Trophoblast cell (in vitro differentiated cells and primary cell): ENCODE results near the gene GPR152.

Source experiments
- DNase-seq, 2 donors: peaks; one replicate each; pipeline ENCODE4 v3.0.0-alpha.2; 2016
- H2AFZ ChIP-seq: 2 replicates; pipeline ENCODE4 v1.6.1; 2013; ENCODE audit warnings: low read length, moderate library complexity, mild to moderate bottlenecking; ENCODE audit not compliant: insufficient read depth, poor library complexity
- H2AK5ac ChIP-seq: 2 replicates; pipeline ENCODE4 v1.6.1; 2013; ENCODE audit warnings: mild to moderate bottlenecking, low read length
- H2BK120ac ChIP-seq: 2 replicates; pipeline ENCODE4 v1.6.1; 2013; ENCODE audit warnings: low read length, mild to moderate bottlenecking, moderate library complexity; ENCODE audit not compliant: insufficient read depth, poor library complexity
- H2BK12ac ChIP-seq: 2 replicates; pipeline ENCODE4 v1.6.1; 2013; ENCODE audit warnings: mild to moderate bottlenecking, low read length, moderate library complexity
- H2BK5ac ChIP-seq: 2 replicates; pipeline ENCODE4 v1.6.1; 2013; ENCODE audit warnings: low read length, low read depth, moderate library complexity, mild to moderate bottlenecking; ENCODE audit not compliant: poor library complexity
- H3K14ac ChIP-seq: 2 replicates; pipeline ENCODE4 v1.6.1; 2013; ENCODE audit warnings: mild to moderate bottlenecking, low read length
- H3K18ac ChIP-seq: 2 replicates; pipeline ENCODE4 v1.6.1; 2013; ENCODE audit warnings: mild to moderate bottlenecking, low read length
- H3K23ac ChIP-seq: 2 replicates; pipeline ENCODE4 v1.6.1; 2013; ENCODE audit warnings: low read length
- H3K27ac ChIP-seq: 2 replicates; pipeline ENCODE4 v1.5.1; 2013; ENCODE audit warnings: low read depth, mild to moderate bottlenecking, inconsistent platforms, low read length, moderate library complexity
- H3K27me3 ChIP-seq: 2 replicates; pipeline ENCODE4 v1.6.1; 2013; ENCODE audit warnings: inconsistent platforms, mild to moderate bottlenecking, low read length, moderate library complexity; ENCODE audit not compliant: insufficient read depth
- H3K36me3 ChIP-seq, 2 experiments: 1 replicate in 1 of 2; 2 replicates in 1 of 2; pipeline ENCODE4 v1.6.1; 2013; ENCODE audit warnings: low read length in 2 of 2, mild to moderate bottlenecking in 2 of 2, moderate library complexity in 1 of 2; ENCODE audit not compliant: insufficient read depth in 2 of 2, control insufficient read depth in 1 of 2
- H3K4ac ChIP-seq: 2 replicates; pipeline ENCODE4 v1.6.1; 2013; ENCODE audit warnings: low read depth, mild to moderate bottlenecking, low read length, moderate library complexity
- H3K4me1 ChIP-seq, 2 experiments: 1 replicate in 1 of 2; 2 replicates in 1 of 2; pipeline ENCODE4 v1.6.1; 2013; ENCODE audit warnings: low read length in 2 of 2, mild to moderate bottlenecking in 2 of 2, moderate library complexity in 1 of 2; ENCODE audit not compliant: insufficient read depth in 2 of 2, control insufficient read depth in 1 of 2
- H3K4me2 ChIP-seq: 2 replicates; pipeline ENCODE4 v1.6.1; 2013; ENCODE audit warnings: inconsistent platforms, mild to moderate bottlenecking, low read length, moderate library complexity
- H3K4me3 ChIP-seq: 2 replicates; pipeline ENCODE4 v1.5.1; 2013; ENCODE audit warnings: mild to moderate bottlenecking, low read depth, low read length, inconsistent platforms
- H3K79me1 ChIP-seq: one replicate; pipeline ENCODE4 v1.6.1; 2013; ENCODE audit warnings: low read length
- H3K79me2 ChIP-seq: 2 replicates; pipeline ENCODE4 v1.6.1; 2013; ENCODE audit warnings: low read length, mild to moderate bottlenecking; ENCODE audit not compliant: control insufficient read depth, insufficient read depth, poor library complexity
- H3K9ac ChIP-seq: 2 replicates; pipeline ENCODE4 v1.6.1; 2013; ENCODE audit warnings: mild to moderate bottlenecking, low read length
- H3K9me3 ChIP-seq: 2 replicates; pipeline ENCODE4 v1.6.1; 2013; ENCODE audit warnings: low read depth, mild to moderate bottlenecking, control low read depth, inconsistent platforms, low read length; ENCODE audit not compliant: insufficient read depth
- H4K12ac ChIP-seq: 2 replicates; pipeline ENCODE4 v1.6.1; 2013; ENCODE audit warnings: low read depth, mild to moderate bottlenecking, low read length, moderate library complexity
- H4K8ac ChIP-seq: 2 replicates; pipeline ENCODE4 v1.6.1; 2013; ENCODE audit warnings: low read depth, mild to moderate bottlenecking, low read length, moderate library complexity
- H4K91ac ChIP-seq: one replicate; pipeline ENCODE4 v1.6.1; 2013; ENCODE audit warnings: low read depth, mild to moderate bottlenecking, low read length, moderate library complexity
- WGBS: extraction: QIAGEN DNeasy Blood & Tissue Kit; methylation state at CpG from one replicate; pipeline ENCODE4 v1.1.7; 2013; ENCODE audit warnings: missing lambda C conversion rate; ENCODE audit not compliant: insufficient read length, insufficient coverage; ENCODE audit errors: extremely low coverage; 5-methylcytosine and 5-hydroxymethylcytosine counted together

Gene GPR152

GRCh38 chr11:67420646-67421429 is 31.7 kb downstream of the GPR152 start:
- Histone ChIP-seq H3K14ac (peak overlapping the region; percentile 91), H3K27ac (peak overlapping the region; percentile 69), H3K4me3 (peak overlapping the region; percentile 74), H3K4me2 (peak overlapping the region; percentile 98), H3K36me3 (no peaks in the 10 kb centered on the region), H3K9ac (peak overlapping the region; percentile 69), H2AFZ (peak overlapping the region; percentile 92), H2AK5ac (peak overlapping the region; percentile 88), H3K18ac (peak overlapping the region; percentile 68), H2BK5ac (peak overlapping the region; percentile 31), H4K91ac (peak overlapping the region; percentile 52), H3K4me1 (peaks cover 12 to 14% of the 10 kb centered on the region in 2 experiments), H3K9me3 (peaks cover 2% of the 10 kb centered on the region), H2BK12ac (peak overlapping the region; percentile 28), H2BK120ac (no peak overlapping the region), H4K8ac (peak overlapping the region; percentile 91), H3K23ac (no peak overlapping the region), H3K27me3 (no peaks in the 10 kb centered on the region), H4K12ac (peak overlapping the region; percentile 72), H3K79me2 (peaks cover 2% of the 10 kb centered on the region), H3K4ac (peak overlapping the region; percentile 39), H3K79me1 (peaks cover 2% of the 10 kb centered on the region)
- DNase-seq: peak; percentile 95 to 98
- WGBS: no CpG with 5 or more reads among the region's 97 CpGs

DNA sequence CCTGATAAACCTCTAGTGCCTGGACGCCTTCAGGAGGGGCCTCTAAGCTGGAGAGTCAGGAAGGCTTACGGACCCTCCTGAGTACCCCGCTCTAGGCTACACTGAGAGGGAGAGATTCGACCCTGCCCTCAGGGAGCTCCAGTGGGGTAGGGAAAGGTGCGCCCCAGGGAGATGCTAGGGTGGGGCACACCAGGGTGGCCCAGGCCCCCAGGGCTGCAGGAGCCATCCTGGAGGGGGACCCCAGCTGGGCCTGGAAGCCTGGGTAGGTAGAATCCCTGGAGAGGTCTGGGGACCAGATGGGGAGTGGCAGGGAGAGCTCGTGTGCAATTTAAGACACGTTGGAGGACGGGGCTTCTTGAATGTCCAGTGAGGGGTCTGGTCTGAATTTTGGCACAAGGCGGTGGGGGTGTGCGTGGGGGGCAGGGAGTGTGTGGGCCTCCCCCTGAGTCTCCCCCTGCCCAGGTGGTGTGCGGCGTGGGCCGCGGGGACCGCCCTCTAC is 32.3 kb downstream of the GPR152 start:
- Histone ChIP-seq H3K4me1 (peaks cover 12 to 16% of the 10 kb centered on the region in 2 experiments), H3K4me3 (peak overlapping the region; percentile 74), H3K36me3 (no peaks in the 10 kb centered on the region), H4K8ac (peak overlapping the region; percentile 72), H3K79me1 (peaks cover 2% of the 10 kb centered on the region), H3K4ac (peak overlapping the region; percentile 16), H2AFZ (peak overlapping the region; percentile 92), H3K18ac (peak overlapping the region; percentile 51), H2BK12ac (no peak overlapping the region), H2AK5ac (peak overlapping the region; percentile 88), H3K79me2 (peaks cover 2% of the 10 kb centered on the region), H3K9ac (peak overlapping the region; percentile 39), H3K9me3 (peaks cover 2% of the 10 kb centered on the region), H2BK120ac (no peak overlapping the region), H3K27ac (peak overlapping the region; percentile 69), H3K14ac (peak overlapping the region; percentile 45), H3K23ac (no peak overlapping the region), H4K91ac (peak overlapping the region; percentile 8), H4K12ac (peak overlapping the region; percentile 47), H3K27me3 (peaks cover 1% of the 10 kb centered on the region), H2BK5ac (no peak overlapping the region), H3K4me2 (peak overlapping the region; percentile 98)
- DNase-seq: no peak
- no CpG with 5 or more reads among the region's 15 CpGs for WGBS

- H2BK5ac ChIP-seq: no peak overlapping the region
- H3K27me3 ChIP-seq: peaks cover 5% of the 10 kb centered on the region
- no peak overlapping the region for H3K4ac ChIP-seq
- no peak overlapping the region for H4K8ac ChIP-seq
- peaks cover 2% of the 10 kb centered on the region for H3K79me1 ChIP-seq
- peaks cover 2% of the 10 kb centered on the region for H3K9me3 ChIP-seq
- no peak overlapping the region for H3K14ac ChIP-seq
- H3K4me1 ChIP-seq: peaks cover 12 to 16% of the 10 kb centered on the region in 2 experiments
- H3K4me3 ChIP-seq: no peak overlapping the region
- H3K18ac ChIP-seq: no peak overlapping the region
- no peak for DNase-seq
- H4K12ac ChIP-seq: no peak overlapping the region
- WGBS: no CpG with 5 or more reads among the region's 21 CpGs
- H3K4me2 ChIP-seq: no peak overlapping the region
- H3K36me3 ChIP-seq: no peaks in the 10 kb centered on the region
- peaks cover 2% of the 10 kb centered on the region for H3K79me2 ChIP-seq
- H2AFZ ChIP-seq: no peak overlapping the region
- no peak overlapping the region for H3K9ac ChIP-seq
- H2BK12ac ChIP-seq: no peak overlapping the region
- H3K23ac ChIP-seq: no peak overlapping the region
- H2BK120ac ChIP-seq: no peak overlapping the region
- H2AK5ac ChIP-seq: no peak overlapping the region
- H4K91ac ChIP-seq: no peak overlapping the region
- no peak overlapping the region for H3K27ac ChIP-seq
Observed at GRCh38 chr11:67419325-67420049, 33.0 kb downstream of the GPR152 start.

DNA sequence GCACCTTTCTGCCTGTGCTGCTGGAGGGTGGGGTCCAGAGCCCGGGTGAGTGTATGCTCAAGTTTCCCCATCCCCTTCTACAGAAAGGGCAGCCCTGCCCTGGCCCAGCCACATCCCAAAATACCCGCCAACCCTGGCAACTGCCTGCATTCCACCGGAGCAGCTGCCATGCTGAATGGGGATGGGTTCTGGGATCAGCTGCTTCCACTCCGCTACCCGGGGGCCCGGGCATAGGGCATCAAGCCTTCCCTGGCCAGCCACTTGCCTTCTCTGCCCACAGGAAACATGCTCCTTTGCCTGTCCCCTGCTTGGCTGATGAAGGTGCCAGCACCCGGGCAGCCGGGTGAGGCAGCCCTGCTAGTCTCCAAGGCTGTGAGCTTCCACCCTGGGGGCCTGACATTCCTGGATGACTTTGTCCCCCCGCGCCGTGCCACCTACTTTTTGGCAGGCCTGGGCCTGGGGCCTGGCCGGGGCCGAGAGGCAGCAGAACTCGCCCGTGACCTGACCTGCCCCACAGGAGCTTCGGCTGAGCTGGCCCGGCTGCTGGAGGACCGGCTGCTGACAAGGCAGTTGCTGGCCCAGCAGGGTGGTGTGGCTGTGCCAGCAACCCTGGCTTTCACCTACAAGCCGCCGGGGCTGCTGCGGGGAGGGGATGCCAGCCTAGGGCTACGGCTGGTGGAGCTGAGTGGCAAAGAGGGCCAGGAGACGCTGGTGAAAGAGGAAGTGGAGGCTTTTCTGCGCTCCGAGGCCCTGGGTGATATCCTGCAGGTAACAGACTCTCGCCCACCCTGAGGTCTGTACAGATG is 33.9 kb downstream of the GPR152 start:
- Histone ChIP-seq H3K4me3 (no peak overlapping the region), H2BK12ac (no peak overlapping the region), H4K8ac (no peak overlapping the region), H2AFZ (no peak overlapping the region), H3K23ac (no peak overlapping the region), H3K79me1 (peaks cover 2% of the 10 kb centered on the region), H2BK120ac (no peak overlapping the region), H3K27me3 (peaks cover 5% of the 10 kb centered on the region), H3K4me1 (peaks cover 12 to 16% of the 10 kb centered on the region in 2 experiments), H3K27ac (no peak overlapping the region), H3K18ac (no peak overlapping the region), H2AK5ac (no peak overlapping the region), H2BK5ac (no peak overlapping the region), H3K9me3 (peaks cover 2% of the 10 kb centered on the region), H3K9ac (no peak overlapping the region), H3K79me2 (peaks cover 2% of the 10 kb centered on the region), H3K14ac (no peak overlapping the region), H4K91ac (no peak overlapping the region), H3K36me3 (no peaks in the 10 kb centered on the region), H4K12ac (no peak overlapping the region), H3K4ac (no peak overlapping the region), H3K4me2 (no peak overlapping the region)
- DNase-seq: no peak
- WGBS: no CpG with 5 or more reads among the region's 26 CpGs
